Fibroblast of mammary gland (primary cell): Measurements from ENCODE around the gene ZNF185.

Experiments
- DNase-seq: peaks from one replicate; pipeline ENCODE4 v3.0.0-alpha.2; 2010; ENCODE audit warnings: low read depth
- H3K4me3 ChIP-seq: 2 replicates; pipeline ENCODE4 v1.5.1; 2011; ENCODE audit warnings: low read depth, mild to moderate bottlenecking, low read length, moderate library complexity; ENCODE audit not compliant: control insufficient read depth
- TF ChIP-seq, protein P1 (sequence below): conservative IDR thresholded peaks from 2 replicates; pipeline ENCODE4 v1.5.1; 2011; ENCODE audit warnings: low read depth, low read length, inconsistent platforms; ENCODE audit not compliant: control insufficient read depth, insufficient read depth

ZNF185 gene

DNA sequence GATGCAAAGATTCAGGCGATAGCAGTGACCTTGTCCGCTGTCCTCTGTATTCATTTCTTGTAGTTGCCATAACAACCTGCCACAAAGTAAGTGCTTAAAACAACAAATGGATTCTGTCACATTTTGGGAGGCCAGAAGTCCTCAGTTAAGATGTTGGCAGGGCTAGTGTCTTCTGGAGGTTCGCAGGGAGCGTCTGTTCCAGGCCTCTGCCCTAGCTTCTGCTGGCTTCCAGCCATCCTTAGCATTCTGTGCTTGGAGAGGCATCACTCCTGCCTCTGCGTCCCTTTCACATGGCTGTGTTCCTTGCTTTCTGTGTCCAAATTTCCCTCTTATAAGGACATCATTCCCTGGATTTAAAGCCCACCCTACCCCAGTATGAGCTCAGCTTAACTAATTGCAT, 31.5 kb upstream of the ZNF185 start:
- TF ChIP-seq, protein P1, sequence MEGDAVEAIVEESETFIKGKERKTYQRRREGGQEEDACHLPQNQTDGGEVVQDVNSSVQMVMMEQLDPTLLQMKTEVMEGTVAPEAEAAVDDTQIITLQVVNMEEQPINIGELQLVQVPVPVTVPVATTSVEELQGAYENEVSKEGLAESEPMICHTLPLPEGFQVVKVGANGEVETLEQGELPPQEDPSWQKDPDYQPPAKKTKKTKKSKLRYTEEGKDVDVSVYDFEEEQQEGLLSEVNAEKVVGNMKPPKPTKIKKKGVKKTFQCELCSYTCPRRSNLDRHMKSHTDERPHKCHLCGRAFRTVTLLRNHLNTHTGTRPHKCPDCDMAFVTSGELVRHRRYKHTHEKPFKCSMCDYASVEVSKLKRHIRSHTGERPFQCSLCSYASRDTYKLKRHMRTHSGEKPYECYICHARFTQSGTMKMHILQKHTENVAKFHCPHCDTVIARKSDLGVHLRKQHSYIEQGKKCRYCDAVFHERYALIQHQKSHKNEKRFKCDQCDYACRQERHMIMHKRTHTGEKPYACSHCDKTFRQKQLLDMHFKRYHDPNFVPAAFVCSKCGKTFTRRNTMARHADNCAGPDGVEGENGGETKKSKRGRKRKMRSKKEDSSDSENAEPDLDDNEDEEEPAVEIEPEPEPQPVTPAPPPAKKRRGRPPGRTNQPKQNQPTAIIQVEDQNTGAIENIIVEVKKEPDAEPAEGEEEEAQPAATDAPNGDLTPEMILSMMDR: no peak
- DNase-seq: no peak
- H3K4me3 ChIP-seq: no peak overlapping the region

DNA sequence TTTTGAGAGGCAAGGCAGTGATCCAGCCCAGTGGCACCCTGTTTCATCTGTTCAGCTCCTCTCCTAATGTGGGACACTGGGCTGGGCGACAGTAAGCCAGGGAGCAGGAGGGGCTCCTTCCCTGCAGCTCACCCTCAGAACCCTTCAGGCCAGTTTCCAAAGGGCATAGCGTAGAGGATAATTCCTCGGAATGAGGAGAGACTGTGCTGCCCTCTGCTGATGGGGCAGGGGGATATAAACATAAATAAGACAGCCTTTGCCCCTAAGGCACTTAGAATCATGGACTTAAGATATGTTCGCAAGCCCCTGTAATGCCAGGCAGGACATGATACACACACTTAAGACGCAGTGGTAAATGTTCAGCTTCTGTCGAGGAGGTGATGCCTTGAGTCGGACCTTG, 27.9 kb upstream of the ZNF185 start:
- TF ChIP-seq, protein P1: no peak
- no peak for DNase-seq
- H3K4me3 ChIP-seq: no peak overlapping the region

DNA sequence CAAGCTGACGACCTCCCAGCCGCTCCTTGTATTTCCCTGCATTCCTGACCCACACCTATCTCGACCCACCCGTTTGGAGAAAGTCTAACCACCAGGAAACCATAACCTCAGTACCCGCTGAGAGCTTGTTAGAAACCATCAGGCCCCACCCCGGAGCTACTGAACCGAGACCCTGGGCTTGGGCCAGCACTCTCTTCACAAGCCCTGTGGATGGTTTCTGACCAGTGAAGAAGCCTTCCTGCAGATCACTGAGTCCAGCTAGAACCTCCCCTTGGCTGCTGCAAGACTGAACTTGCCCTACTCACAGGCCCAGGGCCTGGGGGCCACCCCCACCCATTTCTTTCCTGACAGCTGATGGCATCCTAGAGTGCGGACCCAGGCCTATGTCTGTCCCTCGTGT, 26.6 kb upstream of the ZNF185 start:
- no peak for DNase-seq
- no peak overlapping the region for H3K4me3 ChIP-seq
- TF ChIP-seq, protein P1: no peak

DNA sequence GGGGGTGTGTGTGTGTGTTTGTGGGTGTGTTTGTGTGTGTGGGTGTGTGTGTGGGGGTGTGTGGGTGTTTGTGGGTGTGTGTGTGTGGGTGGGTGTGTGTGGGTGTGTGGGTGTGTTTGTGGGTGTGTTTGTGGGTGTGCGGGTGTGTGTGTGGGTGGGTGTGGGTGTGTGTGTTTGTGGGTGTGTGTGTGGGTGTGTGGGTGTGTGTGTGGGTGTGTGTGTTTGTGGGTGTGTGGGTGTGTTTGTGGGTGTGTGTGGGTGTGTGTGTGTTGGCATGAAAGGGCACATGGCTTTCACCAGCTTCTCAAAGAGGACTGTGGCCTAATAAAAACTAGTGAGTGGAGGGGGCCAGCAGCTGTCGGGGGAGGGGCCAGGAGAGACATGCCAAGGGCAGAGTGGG, 25.3 kb upstream of the ZNF185 start:
- H3K4me3 ChIP-seq: no peak overlapping the region
- TF ChIP-seq, protein P1: no peak
- no peak for DNase-seq

DNA sequence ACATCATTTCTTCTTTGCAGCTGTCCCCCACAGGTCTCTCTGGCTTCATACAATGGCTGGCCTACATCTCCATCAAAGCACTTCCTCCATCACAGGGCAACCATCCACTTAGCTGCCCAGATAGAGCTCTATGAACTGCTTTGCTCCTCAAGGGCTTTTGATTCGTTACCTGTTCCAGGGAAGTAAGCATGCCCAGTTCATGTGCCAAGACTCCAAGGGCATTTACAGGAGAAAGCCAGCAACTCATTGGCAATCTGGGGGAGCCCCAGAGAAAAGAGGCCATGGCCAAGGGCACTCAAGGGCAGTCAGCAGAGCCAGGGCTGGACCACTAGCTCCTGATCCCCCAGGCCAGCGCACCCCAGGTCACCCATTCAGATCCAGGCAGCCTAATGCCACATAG, 24.5 kb upstream of the ZNF185 start:
- DNase-seq: no peak
- no peak overlapping the region for H3K4me3 ChIP-seq
- TF ChIP-seq, protein P1: no peak

DNA sequence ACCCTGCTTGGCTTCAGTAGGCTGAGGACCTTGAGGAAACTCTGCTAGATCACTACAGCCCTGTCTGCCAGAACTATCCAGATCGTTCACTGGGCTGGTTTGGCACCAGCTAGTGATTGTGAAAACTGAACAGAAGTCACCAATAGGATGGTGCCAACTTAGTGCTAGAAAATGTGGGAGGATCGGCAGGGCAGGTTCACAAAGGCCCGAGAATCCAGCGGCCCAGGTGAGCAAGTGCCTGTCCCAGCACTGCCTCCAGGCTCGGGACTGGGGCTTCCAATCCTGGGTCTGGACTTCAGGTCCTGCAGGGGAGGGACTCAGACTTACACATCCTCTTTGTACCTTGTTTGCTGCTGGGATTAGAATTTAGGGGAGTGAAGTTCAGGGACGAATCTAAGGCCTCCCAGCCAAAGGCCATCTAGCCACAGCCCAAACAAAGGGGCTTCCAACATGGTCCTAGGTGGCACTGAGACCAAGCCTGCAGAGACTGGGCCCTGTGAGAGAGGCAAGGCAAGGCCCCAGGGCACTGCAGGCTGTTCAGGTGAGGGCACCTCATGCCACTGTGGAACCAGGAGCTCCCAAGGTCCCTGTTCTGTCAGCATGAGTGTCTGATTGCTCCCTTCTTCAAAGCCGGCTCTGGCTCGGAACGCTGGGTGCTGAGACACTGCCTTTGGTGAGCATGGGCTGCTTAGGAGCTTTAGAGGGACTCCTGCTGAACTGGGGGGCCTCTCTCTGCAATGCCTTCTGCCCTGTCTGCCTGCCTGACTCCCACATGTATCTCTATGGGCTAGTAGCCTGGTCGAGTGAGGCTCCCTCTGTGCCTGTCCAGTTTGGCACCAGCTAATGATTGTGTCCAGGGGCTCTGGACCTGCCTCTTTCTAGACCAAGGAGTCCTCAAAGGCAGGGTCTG, 20.7 kb upstream of the ZNF185 start:
- TF ChIP-seq, protein P1: no peak
- no peak overlapping the region for H3K4me3 ChIP-seq
- no peak for DNase-seq
